Fibroblast of the aortic adventitia (primary cell): ENCODE results near the gene EEF1AKMT3. TPM values are rescaled to one million over a fixed set of nuclear protein-coding genes. Genes with fewer than 3 reads are reported as not detected.

Experiments
- DNase-seq: peaks from one replicate; pipeline ENCODE4 v3.0.0-alpha.2; 2010; ENCODE audit warnings: low read depth
- H3K4me3 ChIP-seq: 2 replicates; pipeline ENCODE4 v1.5.1; 2011; ENCODE audit warnings: low read depth, mild to moderate bottlenecking, control low read depth, low read length, moderate library complexity
- total RNA-seq: library from RNA; depleted of rRNA; stranded (reverse); fragments of >200 nt; gene quantifications from 2 replicates; pipeline ENCODE4 v1.2.3, GENCODE V29; 2012; ENCODE audit warnings: low replicate concordance
- TF ChIP-seq, protein P1 (sequence below): IDR thresholded peaks from 2 replicates; pipeline ENCODE4 v1.5.1; 2011; ENCODE audit warnings: mild to moderate bottlenecking, low read length, control low read depth, inconsistent platforms; ENCODE audit not compliant: insufficient read depth

Gene EEF1AKMT3
- total RNA-seq, 1 donor, result 6.6 TPM

DNA sequence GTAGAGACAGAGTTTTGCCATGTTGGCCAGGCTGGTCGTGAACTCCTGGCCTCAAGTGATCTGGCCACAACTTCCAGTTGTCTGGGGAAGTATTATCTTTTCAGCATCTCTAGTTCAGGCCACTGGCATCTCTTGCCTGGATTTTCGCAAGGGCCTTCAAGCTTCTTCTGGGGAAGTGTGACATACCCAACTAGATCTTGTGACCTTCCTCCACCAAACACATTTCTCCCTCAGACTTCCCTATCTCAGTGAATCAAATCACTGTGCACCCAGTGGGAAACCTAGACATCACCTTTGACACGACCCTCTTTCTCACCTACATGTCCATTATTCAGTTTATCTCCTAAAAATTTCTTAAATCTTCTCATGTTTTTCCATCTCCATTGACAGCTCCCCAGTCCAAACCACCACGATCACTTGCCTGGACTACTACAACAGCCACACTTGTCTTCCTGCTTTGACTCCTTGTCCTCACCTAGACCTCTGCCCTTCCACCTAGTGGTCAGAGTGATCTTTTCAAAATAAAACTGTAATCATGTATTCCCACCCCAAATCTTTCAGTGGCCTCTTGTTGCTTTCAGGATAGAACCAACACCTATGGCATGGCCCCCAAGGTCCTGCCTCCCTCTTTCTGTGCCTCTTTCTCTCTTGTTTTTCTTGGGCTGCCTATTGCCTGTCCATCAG lies 3.3 kb downstream of the EEF1AKMT3 start:
- DNase-seq, result no peak
- H3K4me3 ChIP-seq, result no peak overlapping the region
- TF ChIP-seq, protein P1, sequence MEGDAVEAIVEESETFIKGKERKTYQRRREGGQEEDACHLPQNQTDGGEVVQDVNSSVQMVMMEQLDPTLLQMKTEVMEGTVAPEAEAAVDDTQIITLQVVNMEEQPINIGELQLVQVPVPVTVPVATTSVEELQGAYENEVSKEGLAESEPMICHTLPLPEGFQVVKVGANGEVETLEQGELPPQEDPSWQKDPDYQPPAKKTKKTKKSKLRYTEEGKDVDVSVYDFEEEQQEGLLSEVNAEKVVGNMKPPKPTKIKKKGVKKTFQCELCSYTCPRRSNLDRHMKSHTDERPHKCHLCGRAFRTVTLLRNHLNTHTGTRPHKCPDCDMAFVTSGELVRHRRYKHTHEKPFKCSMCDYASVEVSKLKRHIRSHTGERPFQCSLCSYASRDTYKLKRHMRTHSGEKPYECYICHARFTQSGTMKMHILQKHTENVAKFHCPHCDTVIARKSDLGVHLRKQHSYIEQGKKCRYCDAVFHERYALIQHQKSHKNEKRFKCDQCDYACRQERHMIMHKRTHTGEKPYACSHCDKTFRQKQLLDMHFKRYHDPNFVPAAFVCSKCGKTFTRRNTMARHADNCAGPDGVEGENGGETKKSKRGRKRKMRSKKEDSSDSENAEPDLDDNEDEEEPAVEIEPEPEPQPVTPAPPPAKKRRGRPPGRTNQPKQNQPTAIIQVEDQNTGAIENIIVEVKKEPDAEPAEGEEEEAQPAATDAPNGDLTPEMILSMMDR, result no peak

DNA sequence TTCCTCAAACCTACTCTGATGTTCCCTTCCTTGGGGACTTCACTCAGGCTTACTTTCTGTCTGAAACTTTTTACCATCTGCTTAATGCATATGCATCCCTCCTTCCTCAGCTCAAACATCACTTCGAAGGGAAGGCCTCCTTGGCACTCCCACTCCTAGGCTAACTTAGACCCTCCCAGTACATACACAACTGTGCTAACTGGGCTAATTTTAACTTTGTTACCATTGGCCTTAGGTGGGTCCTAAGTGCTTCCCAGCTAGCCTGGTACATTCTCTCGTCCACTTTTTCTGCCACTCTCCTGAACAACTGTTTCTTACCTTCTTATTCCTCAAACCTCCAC lies 3.8 kb downstream of the EEF1AKMT3 start:
- no peak overlapping the region for H3K4me3 ChIP-seq
- TF ChIP-seq, protein P1, result no peak
- DNase-seq, result no peak

DNA sequence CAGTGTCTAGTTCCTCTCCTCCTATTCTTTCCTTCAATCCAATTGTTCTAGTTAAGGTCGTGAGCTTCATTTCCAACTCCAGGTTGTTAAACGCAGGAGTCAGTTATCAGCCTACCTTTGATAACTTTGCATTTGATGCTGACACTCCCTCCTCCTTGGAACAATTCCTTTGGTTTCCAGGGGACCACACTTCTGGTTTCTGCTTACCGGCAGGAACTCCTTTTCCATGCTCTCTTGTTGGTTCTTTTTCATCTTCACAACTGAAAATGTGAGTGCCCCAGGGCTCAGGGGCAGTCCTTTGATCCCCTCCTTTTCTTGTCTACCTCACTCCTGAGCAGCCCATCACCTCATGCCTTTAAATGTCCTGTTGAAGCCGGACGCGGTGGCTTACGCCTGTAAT lies 5.0 kb downstream of the EEF1AKMT3 start:
- H3K4me3 ChIP-seq, result no peak overlapping the region
- no peak for DNase-seq
- TF ChIP-seq, protein P1, result no peak

DNA sequence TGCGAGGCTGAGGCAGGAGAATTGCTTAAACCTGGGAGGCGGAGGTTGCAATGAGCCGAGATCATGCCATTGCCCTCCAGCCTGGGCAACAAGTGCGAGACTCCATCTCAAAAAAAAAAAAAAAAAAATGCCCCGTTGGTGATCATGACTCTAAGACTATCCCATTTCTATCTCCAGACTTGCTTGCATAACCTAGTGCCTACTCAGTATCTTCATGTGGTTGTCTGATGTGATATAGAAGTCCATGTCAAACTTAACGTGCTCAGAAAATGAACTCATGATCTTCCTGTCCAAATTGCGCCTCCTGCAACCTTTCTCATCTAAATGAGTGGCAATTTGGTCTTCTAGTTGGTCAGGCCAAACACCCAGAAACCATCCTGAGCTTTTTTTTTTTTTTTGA lies 5.5 kb downstream of the EEF1AKMT3 start:
- DNase-seq, result no peak
- H3K4me3 ChIP-seq, result no peak overlapping the region
- TF ChIP-seq, protein P1, result no peak

DNA sequence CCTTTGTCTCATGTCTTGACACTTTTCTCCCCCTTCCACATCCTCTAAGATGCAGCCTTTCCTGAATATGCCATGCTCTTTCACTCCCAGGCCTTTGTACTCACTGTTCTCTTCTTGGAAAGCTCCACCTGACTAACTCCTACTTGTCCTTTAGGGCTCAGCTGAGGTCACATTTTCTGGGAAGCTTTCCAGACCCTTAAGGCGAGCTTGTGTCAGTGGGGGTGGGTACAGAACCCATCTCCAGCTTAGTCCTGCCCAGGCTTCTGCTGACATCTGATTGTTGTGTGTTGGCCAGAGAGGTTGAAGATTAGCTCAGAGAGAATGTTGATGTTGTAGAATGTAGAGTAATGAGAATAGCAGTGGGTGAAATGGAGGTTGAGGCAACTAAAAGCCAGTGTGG lies 7.3 kb downstream of the EEF1AKMT3 start:
- no peak overlapping the region for H3K4me3 ChIP-seq
- TF ChIP-seq, protein P1, result no peak
- DNase-seq, result no peak

DNA sequence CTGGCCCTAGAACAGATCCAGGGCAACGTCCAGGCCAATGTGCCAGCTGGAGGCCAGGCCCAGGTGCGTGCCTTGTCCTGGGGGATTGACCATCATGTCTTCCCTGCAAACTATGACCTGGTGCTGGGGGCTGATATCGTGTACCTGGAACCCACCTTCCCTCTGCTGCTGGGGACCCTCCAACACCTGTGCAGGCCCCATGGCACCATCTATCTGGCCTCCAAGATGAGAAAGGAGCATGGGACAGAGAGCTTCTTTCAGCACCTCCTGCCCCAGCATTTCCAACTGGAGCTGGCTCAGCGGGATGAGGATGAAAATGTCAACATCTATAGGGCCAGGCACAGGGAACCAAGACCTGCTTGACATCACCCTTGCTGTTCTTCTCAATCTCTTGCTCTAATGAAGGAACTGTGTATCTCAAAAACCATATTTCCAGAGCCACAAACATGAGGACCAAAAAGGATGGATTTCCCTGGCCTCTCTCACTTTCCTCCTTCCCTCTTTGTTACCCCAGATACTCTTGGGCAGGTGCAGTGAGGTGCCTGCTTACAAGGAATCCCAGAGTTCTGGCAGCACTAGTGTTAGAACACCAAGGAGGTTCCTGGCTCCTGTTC lies 8.0 kb downstream of the EEF1AKMT3 start:
- no peak overlapping the region for H3K4me3 ChIP-seq
- TF ChIP-seq, protein P1, result no peak
- no peak for DNase-seq
